ENCODE results near the gene SLC9A9.

- TF ChIP-seq HDGF (IDR thresholded peaks at IDR 0.05) (no peak), EZH2 (IDR thresholded peaks at IDR 0.05; ENCODE audit: borderline replicate concordance, low read depth, low read length) (no peak), RBM22 (IDR thresholded peaks at IDR 0.05; ENCODE audit: low read depth, low read length, poor library complexity, severe bottlenecking) (no peak), KDM1A (IDR thresholded peaks at IDR 0.05) (no peak), USF1 (CRISPR knock-in tag; IDR thresholded peaks at IDR 0.05) (no peak), E2F6 (IDR thresholded peaks at IDR 0.05; ENCODE audit: borderline replicate concordance in 1 of 2, extremely low read depth in 1 of 2, insufficient read depth in 1 of 2, insufficient read length in 1 of 2, low read depth in 1 of 2, low read length in 1 of 2, poor library complexity in 1 of 2, severe bottlenecking in 1 of 2) (no peak), RERE (CRISPR knock-in tag; IDR thresholded peaks at IDR 0.05; ENCODE audit: borderline replicate concordance) (no peak), CTCF (IDR thresholded peaks at IDR 0.05 in 2 of 3, conservative IDR thresholded peaks at IDR 0.05 in 1 of 3; ENCODE audit: insufficient read depth in 2 of 3, low read depth in 1 of 3, low read length in 3 of 3) (no peak), ILK (tag; IDR thresholded peaks at IDR 0.05; ENCODE audit: borderline replicate concordance, low read depth) (no peak), HDAC6 (IDR thresholded peaks at IDR 0.05; ENCODE audit: low read depth, low read length) (no peak), GABPB1 (CRISPR knock-in tag; IDR thresholded peaks at IDR 0.05) (no peak), IRF1 (CRISPR knock-in tag; IDR thresholded peaks at IDR 0.05; ENCODE audit: borderline replicate concordance) (no peak), GABPA (tag; conservative IDR thresholded peaks at IDR 0.05; ENCODE audit: low read depth) (no peak)
These were observed 197.4 kb downstream of the SLC9A9 start for GRCh38 chr3:143650827-143651226.
